T-cell (primary cell): Measurements from ENCODE around the gene YTHDC1. TPM values are rescaled to one million over a fixed set of nuclear protein-coding genes. Genes with fewer than 3 reads are reported as not detected.

Source experiments
- ATAC-seq, 4 experiments: fragments of 200-7000 bp in 3 of 4; fragments of 150-1000 bp in 1 of 4; cut with Tn5 transposase; replicated peaks in 1 of 4; 1 replicate in 3 of 4; 2 replicates in 1 of 4; pipeline ENCODE4 v1.10.0; 2021; ENCODE audit warnings: moderate library complexity in 3 of 4, mild to moderate bottlenecking in 2 of 4, moderate number of reproducible peaks in 1 of 4
- CTCF ChIA-PET, 2 donors: fragments of 300-600 bp; sonication (Branson Sonifier 250); formaldehyde crosslinking; loops; one replicate each; lab custom pipeline; 2022; ENCODE audit warnings: antibody characterized with exemption in 2 of 2; lab: Charles Lee
- POLR2A ChIA-PET, 2 donors: fragments of 300-600 bp; sonication (Branson Sonifier 250); formaldehyde crosslinking; loops; one replicate each; lab custom pipeline; 2022; ENCODE audit warnings: antibody characterized with exemption in 2 of 2; lab: Charles Lee
- DNase-seq, 35 experiments: peaks; one replicate each; pipeline versions ENCODE4 v3.0.0 to v3.0.0-alpha.2; 2013 to 2023
- H3K27ac ChIP-seq: one replicate; pipeline ENCODE4 v1.5.1; 2013; ENCODE audit warnings: low read length
- H3K27me3 ChIP-seq, 2 experiments: replicated peaks in 1 of 2; 1 replicate in 1 of 2; 2 replicates in 1 of 2; pipeline versions ENCODE4 v1.6.1 to v1.7.0; 2013; ENCODE audit warnings: low read length in 1 of 2, mixed read lengths in 1 of 2; ENCODE audit not compliant: control insufficient read depth in 2 of 2, insufficient read depth in 2 of 2; ENCODE audit errors: extremely low read depth in 1 of 2
- H3K36me3 ChIP-seq, 2 donors: 1 replicate in 1 of 2; 2 replicates in 1 of 2; pipeline versions ENCODE4 v1.6.1 to v1.7.0; 2013; ENCODE audit warnings: low read length in 1 of 2; ENCODE audit not compliant: control insufficient read depth in 2 of 2, insufficient read depth in 1 of 2; ENCODE audit errors: extremely low read depth in 1 of 2
- H3K4me1 ChIP-seq, 2 experiments: 1 replicate in 1 of 2; 2 replicates in 1 of 2; pipeline versions ENCODE4 v1.6.1 to v1.7.0; 2013; ENCODE audit warnings: low read length in 2 of 2, mixed read lengths in 1 of 2; ENCODE audit not compliant: insufficient read depth in 2 of 2, control insufficient read depth in 1 of 2; ENCODE audit errors: extremely low read depth in 1 of 2
- H3K4me3 ChIP-seq, 2 donors: 1 replicate in 1 of 2; 2 replicates in 1 of 2; pipeline versions ENCODE4 v1.5.1 to v1.7.0; 2013; ENCODE audit warnings: mild to moderate bottlenecking in 2 of 2, low read length in 1 of 2, moderate library complexity in 1 of 2; ENCODE audit not compliant: control insufficient read depth in 1 of 2; ENCODE audit errors: extremely low read depth in 1 of 2
- H3K9me3 ChIP-seq: 2 replicates; pipeline ENCODE4 v1.7.0; 2013
- H3K27ac Mint-ChIP-seq, 2 donors: one replicate each; pipeline ENCODE4 v1.8.0; 2020 to 2021; ENCODE audit warnings: mild to moderate bottlenecking in 2 of 2, mixed read lengths in 2 of 2
- H3K27me3 Mint-ChIP-seq, 2 donors: one replicate each; pipeline ENCODE4 v1.8.0; 2021 to 2022; ENCODE audit warnings: mixed read lengths in 2 of 2
- H3K36me3 Mint-ChIP-seq: one replicate; pipeline ENCODE4 v1.8.0; 2021; ENCODE audit warnings: mixed read lengths
- H3K4me1 Mint-ChIP-seq, 3 donors: one replicate each; pipeline ENCODE4 v1.8.0; 2020 to 2022; ENCODE audit warnings: mixed read lengths in 3 of 3, mild to moderate bottlenecking in 1 of 3
- H3K4me3 Mint-ChIP-seq, 3 donors: one replicate each; pipeline ENCODE4 v1.8.0; 2020 to 2022; ENCODE audit warnings: mild to moderate bottlenecking in 3 of 3, mixed read lengths in 3 of 3, moderate library complexity in 3 of 3
- H3K9me3 Mint-ChIP-seq, 3 donors: one replicate each; pipeline ENCODE4 v1.8.0; 2020 to 2022; ENCODE audit warnings: mixed read lengths in 3 of 3
- WGBS: methylation state at CpG from one replicate; pipeline ENCODE4 v1.1.5; 2013; ENCODE audit warnings: missing lambda C conversion rate; ENCODE audit not compliant: insufficient coverage; 5-methylcytosine and 5-hydroxymethylcytosine counted together
- total RNA-seq, 35 experiments: library from RNA in 6 of 35; stranded (reverse) in 6 of 35; fragments of 120-200 nt in 1 of 35; gene quantifications; one replicate each; pipeline versions ENCODE4 v1.2.1 to v1.2.4 and lab custom pipeline; 2013 to 2026

The YTHDC1 gene
- total RNA-seq, 5 donors from 2014 or later (not counting 1 experiment from before 2014, with no cell fraction given) = 163 to 233 (median 171) TPM

DNA sequence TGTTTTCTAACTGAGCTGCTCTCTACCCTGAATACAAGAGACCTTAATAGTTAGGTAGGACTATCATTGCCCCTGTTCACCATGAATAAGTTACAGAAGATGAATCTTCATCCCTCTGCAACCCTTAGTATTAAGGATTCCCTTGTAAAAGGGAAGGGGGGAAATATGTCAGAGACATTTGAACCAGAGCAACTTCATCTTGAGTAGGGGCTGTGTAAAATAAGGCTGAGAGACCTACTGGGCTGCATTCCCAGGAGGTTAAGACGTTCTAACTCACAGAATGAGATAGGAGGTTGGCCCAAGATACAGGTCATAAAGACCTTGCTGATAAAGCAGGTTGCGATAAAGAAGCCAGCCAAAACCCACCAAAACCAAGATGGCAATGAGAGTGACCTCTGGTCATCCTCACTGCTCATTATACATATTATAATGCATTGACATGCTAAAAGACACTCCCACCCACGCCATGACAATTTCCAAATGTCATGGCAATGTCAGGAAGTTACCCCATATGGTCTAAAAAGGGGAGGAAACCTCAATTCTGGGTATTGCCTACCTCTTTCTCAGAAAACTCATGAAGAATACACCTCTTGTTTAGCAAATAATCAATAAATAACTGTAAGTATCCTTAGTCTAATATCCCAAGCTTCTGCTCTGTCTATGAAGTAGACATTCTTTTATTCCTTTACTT lies 84.9 kb downstream of the YTHDC1 start:
- Histone ChIP-seq H3K9me3 (no peaks in the 10 kb centered on the region), H3K4me3 (no peak overlapping the region), H3K27me3 (no peaks in the 10 kb centered on the region), H3K36me3 (no peaks in the 10 kb centered on the region), H3K4me1 (no peaks in the 10 kb centered on the region), H3K27ac (no peak overlapping the region)
- POLR2A ChIA-PET = no interaction called here
- CTCF ChIA-PET = no interaction called here
- H3K9me3 Mint-ChIP-seq = no peaks in the 10 kb centered on the region
- no peak overlapping the region for H3K27ac Mint-ChIP-seq
- no peaks in the 10 kb centered on the region for H3K36me3 Mint-ChIP-seq
- DNase-seq (no peak), ATAC-seq (no peak)
- H3K27me3 Mint-ChIP-seq = no peaks in the 10 kb centered on the region
- WGBS = no CpG with 5 or more reads among the region's 3 CpGs
- no peaks in the 10 kb centered on the region for H3K4me1 Mint-ChIP-seq
- H3K4me3 Mint-ChIP-seq = no peak overlapping the region

Other genes starting within 250 kb of the YTHDC1 start
- not detected for gene TMPRSS11F, start 220.2 kb downstream of the YTHDC1 start, total RNA-seq
- not detected for gene TMPRSS11B, start 104.4 kb downstream of the YTHDC1 start, total RNA-seq
- gene TMPRSS11E, start 97.4 kb upstream of the YTHDC1 start, total RNA-seq = under 1 TPM in 1 of 5 donors, not detected in 4; 0.26 TPM
- under 1 TPM in 2 of 5 donors, not detected in 3; 0.18 to 0.35 TPM for gene UGT2B17, start 226.2 kb upstream of the YTHDC1 start, total RNA-seq